HEK293 (cell line): ENCODE data around the gene EIF4E1B.

ENCODE experiments used
- CTCF ChIA-PET: fragments of 350-600 bp; formaldehyde crosslinking; extraction: SDS; loops from one replicate; lab custom pipeline; 2021; ENCODE audit warnings: antibody characterized with exemption; lab: Yijun Ruan, JAX
- POLR2A ChIA-PET: fragments of 300-600 bp; formaldehyde crosslinking; extraction: SDS; loops from one replicate; lab custom pipeline; 2020; ENCODE audit warnings: antibody characterized with exemption, inconsistent platforms; lab: Yijun Ruan, JAX
- H3K27ac ChIP-seq: fragments of 200-500 bp; sonication (Bioruptor generic); 2 replicates; pipeline ENCODE4 v1.5.1; 2014; ENCODE audit warnings: low read depth, low read length, control low read depth, inconsistent platforms; ENCODE audit errors: extremely low read depth
- H3K36me3 ChIP-seq, 2 experiments: fragments of 200-500 bp in 1 of 2; sonication (Bioruptor generic) in 1 of 2; 1 replicate in 1 of 2; 2 replicates in 1 of 2; pipeline ENCODE4 v1.5.1; 2014 to 2017; ENCODE audit warnings: inconsistent platforms in 2 of 2, low read length in 2 of 2; ENCODE audit not compliant: control insufficient read depth in 2 of 2, insufficient read depth in 1 of 2
- H3K4me1 ChIP-seq: fragments of 200-500 bp; sonication (Bioruptor generic); 2 replicates; pipeline ENCODE4 v1.5.1; 2014; ENCODE audit warnings: mild to moderate bottlenecking, low read length, inconsistent platforms; ENCODE audit not compliant: control insufficient read depth, insufficient read depth
- H3K4me3 ChIP-seq: 2 replicates; pipeline ENCODE4 v1.5.1; 2011; ENCODE audit warnings: low read depth, mild to moderate bottlenecking, control low read depth, low read length, moderate library complexity
- H3K9me3 ChIP-seq: fragments of 200-500 bp; sonication (Bioruptor generic); 2 replicates; pipeline ENCODE4 v1.5.1; 2014; ENCODE audit warnings: low read depth, low read length, inconsistent platforms; ENCODE audit not compliant: control insufficient read depth, insufficient read depth
- CTCF ChIP-seq: fragments of 450-650 bp; formaldehyde crosslinking; IDR thresholded peaks from 2 replicates; pipeline ENCODE4 v1.5.1; 2016; ENCODE audit warnings: missing biosample characterization, missing genetic modification characterization
- KLF16 ChIP-seq: fragments of 450-650 bp; formaldehyde crosslinking; IDR thresholded peaks from 2 replicates; pipeline ENCODE4 v1.5.1; 2017; ENCODE audit warnings: missing biosample characterization, missing genetic modification characterization
- PATZ1 ChIP-seq: fragments of 450-650 bp; formaldehyde crosslinking; IDR thresholded peaks from 2 replicates; pipeline ENCODE4 v1.5.1; 2016; ENCODE audit warnings: missing biosample characterization, missing genetic modification characterization
- SP3 ChIP-seq: fragments of 450-650 bp; formaldehyde crosslinking; IDR thresholded peaks from 2 replicates; pipeline ENCODE4 v1.5.1; 2016; ENCODE audit warnings: missing biosample characterization, missing genetic modification characterization
- ZBTB1 ChIP-seq: fragments of 450-650 bp; formaldehyde crosslinking; IDR thresholded peaks from 2 replicates; pipeline ENCODE4 v1.5.1; 2016; ENCODE audit warnings: missing biosample characterization, missing genetic modification characterization
- ZBTB21 ChIP-seq: fragments of 450-650 bp; formaldehyde crosslinking; IDR thresholded peaks from 2 replicates; pipeline ENCODE4 v1.5.1; 2017; ENCODE audit warnings: missing biosample characterization, missing genetic modification characterization
- ZFHX2 ChIP-seq: fragments of 450-650 bp; formaldehyde crosslinking; conservative IDR thresholded peaks from 2 replicates; pipeline ENCODE4 v1.5.1; 2016; ENCODE audit warnings: missing biosample characterization, missing genetic modification characterization
- ZFP69B ChIP-seq: fragments of 450-650 bp; formaldehyde crosslinking; IDR thresholded peaks from 2 replicates; pipeline ENCODE4 v1.5.1; 2016; ENCODE audit warnings: missing biosample characterization, missing genetic modification characterization
- ZNF10 ChIP-seq: fragments of 450-650 bp; formaldehyde crosslinking; IDR thresholded peaks from 2 replicates; pipeline ENCODE4 v1.5.1; 2017; ENCODE audit warnings: missing biosample characterization, missing genetic modification characterization
- ZNF138 ChIP-seq: fragments of 450-650 bp; formaldehyde crosslinking; IDR thresholded peaks from 2 replicates; pipeline ENCODE4 v1.5.1; 2016; ENCODE audit warnings: missing biosample characterization, missing genetic modification characterization, borderline replicate concordance
- ZNF155 ChIP-seq: fragments of 450-650 bp; formaldehyde crosslinking; IDR thresholded peaks from 2 replicates; pipeline ENCODE4 v1.5.1; 2016; ENCODE audit warnings: missing biosample characterization, missing genetic modification characterization
- ZNF221 ChIP-seq: fragments of 450-650 bp; formaldehyde crosslinking; IDR thresholded peaks from 2 replicates; pipeline ENCODE4 v1.5.1; 2017; ENCODE audit warnings: missing biosample characterization, missing genetic modification characterization, borderline replicate concordance
- ZNF341 ChIP-seq: fragments of 450-650 bp; formaldehyde crosslinking; IDR thresholded peaks from 2 replicates; pipeline ENCODE4; 2016; ENCODE audit warnings: low read depth, missing biosample characterization, missing genetic modification characterization
- ZNF426 ChIP-seq: fragments of 450-650 bp; formaldehyde crosslinking; IDR thresholded peaks from 2 replicates; pipeline ENCODE4 v1.5.1; 2017; ENCODE audit warnings: missing biosample characterization, missing genetic modification characterization, mild to moderate bottlenecking, inconsistent platforms, moderate library complexity
- ZNF521 ChIP-seq: fragments of 450-650 bp; formaldehyde crosslinking; IDR thresholded peaks from 2 replicates; pipeline ENCODE4 v1.5.1; 2017; ENCODE audit warnings: missing biosample characterization, mild to moderate bottlenecking, missing genetic modification characterization
- ZNF555 ChIP-seq: fragments of 450-650 bp; formaldehyde crosslinking; conservative IDR thresholded peaks from 2 replicates; pipeline ENCODE4 v1.5.1; 2017; ENCODE audit warnings: missing biosample characterization, mild to moderate bottlenecking, missing genetic modification characterization, inconsistent platforms
- ZNF660 ChIP-seq: fragments of 450-650 bp; IDR thresholded peaks from 2 replicates; pipeline ENCODE4 v1.5.1; 2018; ENCODE audit warnings: missing biosample characterization, mild to moderate bottlenecking, missing genetic modification characterization
- ZNF701 ChIP-seq: fragments of 450-650 bp; formaldehyde crosslinking; IDR thresholded peaks from 2 replicates; pipeline ENCODE4 v1.5.1; 2016; ENCODE audit warnings: missing biosample characterization, missing genetic modification characterization
- ZNF768 ChIP-seq: fragments of 450-650 bp; formaldehyde crosslinking; IDR thresholded peaks from 2 replicates; pipeline ENCODE4 v1.5.1; 2018; ENCODE audit warnings: missing biosample characterization, mild to moderate bottlenecking, missing genetic modification characterization
- ZSCAN30 ChIP-seq: fragments of 450-650 bp; IDR thresholded peaks from 2 replicates; pipeline ENCODE4 v1.5.1; 2018; ENCODE audit warnings: missing biosample characterization, mild to moderate bottlenecking, missing genetic modification characterization, moderate library complexity
- TF ChIP-seq, protein P1 (sequence below): fragments of 450-650 bp; formaldehyde crosslinking; IDR thresholded peaks from 2 replicates; pipeline ENCODE4 v1.5.1; 2016; ENCODE audit warnings: missing biosample characterization, missing genetic modification characterization, borderline replicate concordance
- TF ChIP-seq, protein P2 (sequence below): fragments of 450-650 bp; formaldehyde crosslinking; IDR thresholded peaks from 2 replicates; pipeline ENCODE4 v1.5.1; 2016; ENCODE audit warnings: missing biosample characterization, missing genetic modification characterization

Gene EIF4E1B

GRCh38 chr5:176644294-176644693 is 13.8 kb downstream of the EIF4E1B start:
- H3K27ac ChIP-seq = no peak overlapping the region
- TF ChIP-seq ZNF10 (tag by site-specific recombination) = no peak
- TF ChIP-seq, protein P1, sequence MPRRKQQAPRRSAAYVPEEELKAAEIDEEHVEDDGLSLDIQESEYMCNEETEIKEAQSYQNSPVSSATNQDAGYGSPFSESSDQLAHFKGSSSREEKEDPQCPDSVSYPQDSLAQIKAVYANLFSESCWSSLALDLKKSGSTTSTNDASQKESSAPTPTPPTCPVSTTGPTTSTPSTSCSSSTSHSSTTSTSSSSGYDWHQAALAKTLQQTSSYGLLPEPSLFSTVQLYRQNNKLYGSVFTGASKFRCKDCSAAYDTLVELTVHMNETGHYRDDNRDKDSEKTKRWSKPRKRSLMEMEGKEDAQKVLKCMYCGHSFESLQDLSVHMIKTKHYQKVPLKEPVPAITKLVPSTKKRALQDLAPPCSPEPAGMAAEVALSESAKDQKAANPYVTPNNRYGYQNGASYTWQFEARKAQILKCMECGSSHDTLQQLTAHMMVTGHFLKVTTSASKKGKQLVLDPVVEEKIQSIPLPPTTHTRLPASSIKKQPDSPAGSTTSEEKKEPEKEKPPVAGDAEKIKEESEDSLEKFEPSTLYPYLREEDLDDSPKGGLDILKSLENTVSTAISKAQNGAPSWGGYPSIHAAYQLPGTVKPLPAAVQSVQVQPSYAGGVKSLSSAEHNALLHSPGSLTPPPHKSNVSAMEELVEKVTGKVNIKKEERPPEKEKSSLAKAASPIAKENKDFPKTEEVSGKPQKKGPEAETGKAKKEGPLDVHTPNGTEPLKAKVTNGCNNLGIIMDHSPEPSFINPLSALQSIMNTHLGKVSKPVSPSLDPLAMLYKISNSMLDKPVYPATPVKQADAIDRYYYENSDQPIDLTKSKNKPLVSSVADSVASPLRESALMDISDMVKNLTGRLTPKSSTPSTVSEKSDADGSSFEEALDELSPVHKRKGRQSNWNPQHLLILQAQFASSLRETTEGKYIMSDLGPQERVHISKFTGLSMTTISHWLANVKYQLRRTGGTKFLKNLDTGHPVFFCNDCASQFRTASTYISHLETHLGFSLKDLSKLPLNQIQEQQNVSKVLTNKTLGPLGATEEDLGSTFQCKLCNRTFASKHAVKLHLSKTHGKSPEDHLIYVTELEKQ = no peak
- TF ChIP-seq ZNF426 (tag by site-specific recombination) = no peak
- TF ChIP-seq ZNF768 (tag by site-specific recombination) = no peak
- TF ChIP-seq ZSCAN30 (tag by site-specific recombination) = no peak
- TF ChIP-seq ZNF221 (tag by site-specific recombination) = no peak
- TF ChIP-seq ZBTB21 = no peak
- TF ChIP-seq PATZ1 (tag by site-specific recombination) = no peak
- no peak for TF ChIP-seq CTCF
- TF ChIP-seq ZNF341 (tag by site-specific recombination) = no peak
- TF ChIP-seq ZFHX2 (tag by site-specific recombination) = no peak
- TF ChIP-seq ZNF155 (tag by site-specific recombination) = no peak
- TF ChIP-seq ZNF660 = no peak
- TF ChIP-seq SP3 (tag by site-specific recombination) = no peak
- TF ChIP-seq ZFP69B (tag by site-specific recombination) = no peak
- no peak for TF ChIP-seq ZBTB1 (tag by site-specific recombination)
- TF ChIP-seq KLF16 = no peak
- ChIA-PET POLR2A (no interaction called here), CTCF (interaction anchor here (0.6 kb wide), 1 partner anchor 17 kb away, joined by 3 read pairs; no protein-coding TSS in a partner anchor)
- H3K4me1 ChIP-seq = 0 out of 2 replicates have a peak, but pooled peaks cover 2% of the 10 kb centered on the region
- H3K36me3 ChIP-seq = no peaks in the 10 kb centered on the region
- H3K4me3 ChIP-seq = no peak overlapping the region
- H3K9me3 ChIP-seq = no peaks in the 10 kb centered on the region

- CTCF ChIA-PET = no interaction called here
- 0 out of 2 replicates have a peak, but pooled peaks cover 2% of the 10 kb centered on the region for H3K4me1 ChIP-seq
- H3K4me3 ChIP-seq = no peak overlapping the region
- H3K36me3 ChIP-seq = no peaks in the 10 kb centered on the region
- TF ChIP-seq ZNF555 (tag by site-specific recombination) (no peak), ZNF138 (tag by site-specific recombination) (no peak), ZNF701 (tag by site-specific recombination) (no peak), ZNF521 (tag by site-specific recombination) (no peak)
- TF ChIP-seq, protein P2, sequence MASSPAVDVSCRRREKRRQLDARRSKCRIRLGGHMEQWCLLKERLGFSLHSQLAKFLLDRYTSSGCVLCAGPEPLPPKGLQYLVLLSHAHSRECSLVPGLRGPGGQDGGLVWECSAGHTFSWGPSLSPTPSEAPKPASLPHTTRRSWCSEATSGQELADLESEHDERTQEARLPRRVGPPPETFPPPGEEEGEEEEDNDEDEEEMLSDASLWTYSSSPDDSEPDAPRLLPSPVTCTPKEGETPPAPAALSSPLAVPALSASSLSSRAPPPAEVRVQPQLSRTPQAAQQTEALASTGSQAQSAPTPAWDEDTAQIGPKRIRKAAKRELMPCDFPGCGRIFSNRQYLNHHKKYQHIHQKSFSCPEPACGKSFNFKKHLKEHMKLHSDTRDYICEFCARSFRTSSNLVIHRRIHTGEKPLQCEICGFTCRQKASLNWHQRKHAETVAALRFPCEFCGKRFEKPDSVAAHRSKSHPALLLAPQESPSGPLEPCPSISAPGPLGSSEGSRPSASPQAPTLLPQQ (tag by site-specific recombination) = 0 out of 2 replicates have a peak, but pooled peaks have one; percentile 19
- no peak overlapping the region for H3K27ac ChIP-seq
- POLR2A ChIA-PET = no interaction called here
- no peaks in the 10 kb centered on the region for H3K9me3 ChIP-seq
Observed at GRCh38 chr5:176644878-176645670, 14.6 kb downstream of the EIF4E1B start.
